SK-N-SH (cell line): Measurements from ENCODE around the gene ADAMTS19. TPM values are rescaled to one million over a fixed set of nuclear protein-coding genes. Genes with fewer than 3 reads are reported as not detected.
"Not testable (repeated sequence)": the region's sequence is repeated elsewhere in the genome, so short reads cannot be mapped to it uniquely, and the experiment has no call there.

ENCODE experiments used
- CTCF ChIA-PET: fragments of 300-600, 350-600 bp; formaldehyde crosslinking; extraction: SDS; loops from one replicate; lab custom pipeline; 2021; lab: Yijun Ruan, JAX
- POLR2A ChIA-PET: fragments of 350-600 bp; sonication (Branson Sonifier 250); formaldehyde crosslinking; extraction: SDS; loops from one replicate; lab custom pipeline; 2020; ENCODE audit warnings: antibody characterized with exemption, inconsistent platforms; lab: Yijun Ruan, JAX
- DNase-seq: peaks from one replicate; pipeline ENCODE4 v3.0.0; 2012
- H2AFZ ChIP-seq: fragments of 200-600 bp; sonication (generic); 2 replicates; pipeline ENCODE4 v1.8.1; 2016; ENCODE audit warnings: antibody characterized with exemption, mild to moderate bottlenecking, low read depth
- H3F3A ChIP-seq: fragments of 200-600 bp; sonication (generic); replicated peaks from 2 replicates; pipeline ENCODE3; 2016; ENCODE audit warnings: antibody characterized with exemption, mild to moderate bottlenecking; ENCODE audit not compliant: insufficient read depth
- H3K27ac ChIP-seq, 2 experiments: fragments of 200-500 bp in 1 of 2; fragments of 200-600 bp in 1 of 2; sonication (Bioruptor generic) in 1 of 2; sonication (generic), shearing (Covaris generic) in 1 of 2; 2 replicates each; pipeline versions ENCODE4 v1.5.1 to v1.6.1; 2014 to 2016; ENCODE audit warnings: low read depth in 2 of 2, inconsistent platforms in 1 of 2, low read length in 1 of 2, mild to moderate bottlenecking in 1 of 2, mixed read lengths in 1 of 2
- H3K27me3 ChIP-seq: fragments of 200-600 bp; sonication (generic), shearing (Covaris generic); 2 replicates; pipeline ENCODE4 v1.6.1; 2016; ENCODE audit warnings: mixed run types; ENCODE audit not compliant: insufficient read depth
- H3K36me3 ChIP-seq, 2 experiments: fragments of 200-500 bp in 1 of 2; fragments of 200-600 bp in 1 of 2; sonication (Bioruptor generic) in 1 of 2; sonication (generic) in 1 of 2; replicated peaks in 1 of 2; 2 replicates each; pipeline versions ENCODE3 to v1.5.1; 2014 to 2016; ENCODE audit warnings: low read length in 1 of 2, mild to moderate bottlenecking in 1 of 2; ENCODE audit not compliant: insufficient read depth in 2 of 2, control insufficient read depth in 1 of 2
- H3K4me1 ChIP-seq, 2 experiments: fragments of 200-500 bp in 1 of 2; fragments of 200-600 bp in 1 of 2; sonication (Bioruptor generic) in 1 of 2; sonication (generic), shearing (Covaris generic) in 1 of 2; 2 replicates each; pipeline versions ENCODE4 v1.5.1 to v1.6.1; 2014 to 2016; ENCODE audit warnings: low read depth in 1 of 2, low read length in 1 of 2, mixed run types in 1 of 2; ENCODE audit not compliant: insufficient read depth in 2 of 2, control insufficient read depth in 1 of 2
- H3K4me2 ChIP-seq: fragments of 200-600 bp; sonication (generic), shearing (Covaris generic); 2 replicates; pipeline ENCODE4 v1.6.1; 2017; ENCODE audit warnings: mixed run types
- H3K4me3 ChIP-seq, 2 experiments: fragments of 200-500 bp in 1 of 2; fragments of 200-600 bp in 1 of 2; sonication (Bioruptor generic) in 1 of 2; sonication (generic), shearing (Covaris generic) in 1 of 2; 2 replicates each; pipeline versions ENCODE4 v1.5.1 to v1.8.1; 2014 to 2016; ENCODE audit warnings: low read depth in 2 of 2, inconsistent platforms in 1 of 2, low read length in 1 of 2, mild to moderate bottlenecking in 1 of 2, mixed read lengths in 1 of 2, moderate library complexity in 1 of 2
- H3K79me2 ChIP-seq: fragments of 200-600 bp; sonication (generic); 2 replicates; pipeline ENCODE4 v1.8.1; 2017; ENCODE audit warnings: mild to moderate bottlenecking; ENCODE audit not compliant: insufficient read depth
- H3K9ac ChIP-seq: fragments of 200-600 bp; sonication (generic); 2 replicates; pipeline ENCODE4 v1.6.1; 2017; ENCODE audit warnings: mixed run types
- H3K9me2 ChIP-seq: fragments of 200-600 bp; sonication (generic); 2 replicates; pipeline ENCODE4 v1.6.1; 2017; ENCODE audit warnings: mixed run types
- H3K9me3 ChIP-seq: fragments of 200-600 bp; sonication (generic); 2 replicates; pipeline ENCODE4 v1.6.1; 2017; ENCODE audit warnings: mixed run types, mild to moderate bottlenecking, moderate library complexity
- H4K20me1 ChIP-seq: fragments of 200-600 bp; sonication (generic); 2 replicates; pipeline ENCODE4 v1.6.1; 2017; ENCODE audit warnings: mild to moderate bottlenecking, mixed run types; ENCODE audit not compliant: insufficient read depth
- EZH2phosphoT487 ChIP-seq: fragments of 200-600 bp; sonication (generic); IDR thresholded peaks from 2 replicates; pipeline ENCODE4 v1.6.1; 2017; ENCODE audit warnings: low read depth, mixed run types, mild to moderate bottlenecking, antibody characterized with exemption, moderate library complexity, borderline replicate concordance
- FOSL2 ChIP-seq: IDR thresholded peaks from 2 replicates; pipeline ENCODE4 v1.4.0; 2012; ENCODE audit warnings: low read depth, mild to moderate bottlenecking, moderate library complexity, borderline replicate concordance
- FOXM1 ChIP-seq: IDR thresholded peaks from 2 replicates; pipeline ENCODE4 v1.4.0; 2012; ENCODE audit warnings: low read depth, mild to moderate bottlenecking
- GABPA ChIP-seq: IDR thresholded peaks from 2 replicates; pipeline ENCODE4 v1.4.0; 2012; ENCODE audit warnings: low read depth, mild to moderate bottlenecking
- GATA2 ChIP-seq: sonication (generic); formaldehyde crosslinking; IDR thresholded peaks from 2 replicates; pipeline ENCODE4 v1.5.0; 2020; ENCODE audit warnings: mild to moderate bottlenecking, missing genetic modification reagents
- JUND ChIP-seq: IDR thresholded peaks from 2 replicates; pipeline ENCODE4 v1.4.0; 2012
- NFIC ChIP-seq: IDR thresholded peaks from 2 replicates; pipeline ENCODE4 v1.4.0; 2012; ENCODE audit warnings: borderline replicate concordance
- SIN3A ChIP-seq: IDR thresholded peaks from 2 replicates; pipeline ENCODE4 v1.6.1; 2012; ENCODE audit warnings: low read depth, mild to moderate bottlenecking, low read length, moderate library complexity, borderline replicate concordance
- TAF1 ChIP-seq: IDR thresholded peaks from 2 replicates; pipeline ENCODE4 v1.6.1; 2012; ENCODE audit warnings: low read depth, mild to moderate bottlenecking, low read length, moderate library complexity, borderline replicate concordance
- WGBS: methylation state at CpG from one replicate; pipeline ENCODE4 v1.1.6; 2017; ENCODE audit warnings: low lambda C conversion rate; 5-methylcytosine and 5-hydroxymethylcytosine counted together
- polyA plus RNA-seq, 3 experiments: library from polyadenylated mRNA; depleted of rRNA; stranded (reverse); fragments of >200 nt; gene quantifications; 2 replicates each; pipeline ENCODE4 v1.2.3, GENCODE V29; 2012
- TF ChIP-seq, protein P1 (sequence below): IDR thresholded peaks from 2 replicates; pipeline ENCODE4; 2012
- TF ChIP-seq, protein P2 (sequence below): IDR thresholded peaks from 2 replicates; pipeline ENCODE4 v1.4.0; 2012; ENCODE audit warnings: low read depth, borderline replicate concordance
- TF ChIP-seq, protein P3 (sequence below): IDR thresholded peaks from 2 replicates; pipeline ENCODE4 v1.4.0; 2012; ENCODE audit warnings: low read depth
- TF ChIP-seq, protein P4 (sequence below): IDR thresholded peaks from 2 replicates; pipeline ENCODE4 v1.4.0; 2012; ENCODE audit warnings: low read depth, borderline replicate concordance

The ADAMTS19 gene
- polyA plus RNA-seq, 1 of the 3 experiments (the other 2 are of a cell fraction): 0.10 TPM

DNA sequence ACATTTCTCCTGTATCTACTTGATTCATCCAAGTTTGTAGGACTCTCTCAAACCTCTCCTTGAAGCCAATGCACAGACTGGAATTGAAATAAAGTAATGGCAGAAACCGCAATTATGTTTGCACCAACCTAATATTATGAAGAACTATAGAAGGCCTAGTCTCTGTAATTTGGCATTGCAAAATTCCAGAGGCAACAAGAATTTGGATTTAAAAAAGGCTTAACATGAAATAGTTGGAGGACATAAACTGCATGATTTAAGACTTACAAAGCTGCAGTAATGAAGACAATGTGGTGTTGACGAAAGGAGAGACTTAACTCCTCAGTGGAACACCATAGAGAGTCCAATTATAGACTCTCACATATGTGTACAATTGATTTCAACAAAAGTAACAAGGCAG, 170.0 kb downstream of the ADAMTS19 start:
- Histone ChIP-seq H3K27me3 (no peaks in the 10 kb centered on the region), H3K9me3 (no peaks in the 10 kb centered on the region), H3K9ac (no peak overlapping the region), H4K20me1 (no peaks in the 10 kb centered on the region), H3K4me2 (no peak overlapping the region), H3K36me3 (no peaks in the 10 kb centered on the region), H3K9me2 (no peaks in the 10 kb centered on the region), H3K27ac (no peak overlapping the region), H3K4me3 (no peak overlapping the region), H2AFZ (no peak overlapping the region), H3K4me1 (no peaks in the 10 kb centered on the region), H3K79me2 (no peaks in the 10 kb centered on the region), H3F3A (no peaks in the 10 kb centered on the region)
- POLR2A ChIA-PET: no interaction called here
- WGBS: 0% methylated on average over 2 of the region's 2 CpGs
- TF ChIP-seq SIN3A: no peak
- TF ChIP-seq, protein P1, sequence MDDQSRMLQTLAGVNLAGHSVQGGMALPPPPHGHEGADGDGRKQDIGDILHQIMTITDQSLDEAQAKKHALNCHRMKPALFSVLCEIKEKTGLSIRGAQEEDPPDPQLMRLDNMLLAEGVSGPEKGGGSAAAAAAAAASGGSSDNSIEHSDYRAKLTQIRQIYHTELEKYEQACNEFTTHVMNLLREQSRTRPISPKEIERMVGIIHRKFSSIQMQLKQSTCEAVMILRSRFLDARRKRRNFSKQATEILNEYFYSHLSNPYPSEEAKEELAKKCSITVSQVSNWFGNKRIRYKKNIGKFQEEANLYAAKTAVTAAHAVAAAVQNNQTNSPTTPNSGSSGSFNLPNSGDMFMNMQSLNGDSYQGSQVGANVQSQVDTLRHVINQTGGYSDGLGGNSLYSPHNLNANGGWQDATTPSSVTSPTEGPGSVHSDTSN: no peak
- TF ChIP-seq EZH2phosphoT487: no peak
- TF ChIP-seq, protein P2, sequence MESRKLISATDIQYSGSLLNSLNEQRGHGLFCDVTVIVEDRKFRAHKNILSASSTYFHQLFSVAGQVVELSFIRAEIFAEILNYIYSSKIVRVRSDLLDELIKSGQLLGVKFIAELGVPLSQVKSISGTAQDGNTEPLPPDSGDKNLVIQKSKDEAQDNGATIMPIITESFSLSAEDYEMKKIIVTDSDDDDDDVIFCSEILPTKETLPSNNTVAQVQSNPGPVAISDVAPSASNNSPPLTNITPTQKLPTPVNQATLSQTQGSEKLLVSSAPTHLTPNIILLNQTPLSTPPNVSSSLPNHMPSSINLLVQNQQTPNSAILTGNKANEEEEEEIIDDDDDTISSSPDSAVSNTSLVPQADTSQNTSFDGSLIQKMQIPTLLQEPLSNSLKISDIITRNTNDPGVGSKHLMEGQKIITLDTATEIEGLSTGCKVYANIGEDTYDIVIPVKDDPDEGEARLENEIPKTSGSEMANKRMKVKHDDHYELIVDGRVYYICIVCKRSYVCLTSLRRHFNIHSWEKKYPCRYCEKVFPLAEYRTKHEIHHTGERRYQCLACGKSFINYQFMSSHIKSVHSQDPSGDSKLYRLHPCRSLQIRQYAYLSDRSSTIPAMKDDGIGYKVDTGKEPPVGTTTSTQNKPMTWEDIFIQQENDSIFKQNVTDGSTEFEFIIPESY: no peak
- no peak for TF ChIP-seq FOXM1
- TF ChIP-seq GATA2 (CRISPR knock-in tag): no peak
- no peak for TF ChIP-seq TAF1
- TF ChIP-seq, protein P3, sequence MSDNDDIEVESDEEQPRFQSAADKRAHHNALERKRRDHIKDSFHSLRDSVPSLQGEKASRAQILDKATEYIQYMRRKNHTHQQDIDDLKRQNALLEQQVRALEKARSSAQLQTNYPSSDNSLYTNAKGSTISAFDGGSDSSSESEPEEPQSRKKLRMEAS: no peak
- TF ChIP-seq, protein P4, sequence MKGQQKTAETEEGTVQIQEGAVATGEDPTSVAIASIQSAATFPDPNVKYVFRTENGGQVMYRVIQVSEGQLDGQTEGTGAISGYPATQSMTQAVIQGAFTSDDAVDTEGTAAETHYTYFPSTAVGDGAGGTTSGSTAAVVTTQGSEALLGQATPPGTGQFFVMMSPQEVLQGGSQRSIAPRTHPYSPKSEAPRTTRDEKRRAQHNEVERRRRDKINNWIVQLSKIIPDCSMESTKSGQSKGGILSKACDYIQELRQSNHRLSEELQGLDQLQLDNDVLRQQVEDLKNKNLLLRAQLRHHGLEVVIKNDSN: no peak
- no peak for TF ChIP-seq FOSL2
- TF ChIP-seq GABPA: no peak
- CTCF ChIA-PET: interaction anchor here (1.0 kb wide), 1 partner anchor 34 kb away, joined by 3 read pairs; no protein-coding TSS in a partner anchor
- no peak for DNase-seq

DNA sequence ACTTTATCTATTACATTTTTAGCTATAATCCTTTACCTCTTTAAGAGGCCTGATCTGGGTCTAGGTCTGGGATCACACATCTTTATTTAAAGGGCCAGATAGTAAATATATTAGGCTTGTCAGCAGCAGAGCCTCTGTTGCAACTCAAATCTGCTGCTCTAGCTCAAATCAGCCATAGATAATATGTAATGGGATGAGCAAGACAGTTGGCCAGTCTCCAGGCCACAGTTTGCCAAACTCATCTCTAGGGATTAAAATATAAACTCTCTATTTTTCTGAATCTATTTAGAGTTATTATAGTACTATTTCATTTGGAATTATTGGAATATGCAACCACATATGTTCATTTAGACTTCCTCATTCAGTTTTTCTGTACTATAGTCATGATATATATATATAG, 171.9 kb downstream of the ADAMTS19 start:
- Histone ChIP-seq H3K9me2 (no peaks in the 10 kb centered on the region), H3K27me3 (no peaks in the 10 kb centered on the region), H3K36me3 (no peaks in the 10 kb centered on the region), H3F3A (no peaks in the 10 kb centered on the region), H3K4me3 (no peak overlapping the region), H2AFZ (no peak overlapping the region), H3K27ac (no peak overlapping the region), H3K9ac (no peak overlapping the region), H4K20me1 (no peaks in the 10 kb centered on the region), H3K4me2 (no peak overlapping the region), H3K9me3 (no peaks in the 10 kb centered on the region), H3K4me1 (no peaks in the 10 kb centered on the region), H3K79me2 (no peaks in the 10 kb centered on the region)
- no peak for TF ChIP-seq NFIC
- no peak for TF ChIP-seq JUND
- ChIA-PET CTCF (no interaction called here), POLR2A (no interaction called here)
- DNase-seq: no peak

DNA sequence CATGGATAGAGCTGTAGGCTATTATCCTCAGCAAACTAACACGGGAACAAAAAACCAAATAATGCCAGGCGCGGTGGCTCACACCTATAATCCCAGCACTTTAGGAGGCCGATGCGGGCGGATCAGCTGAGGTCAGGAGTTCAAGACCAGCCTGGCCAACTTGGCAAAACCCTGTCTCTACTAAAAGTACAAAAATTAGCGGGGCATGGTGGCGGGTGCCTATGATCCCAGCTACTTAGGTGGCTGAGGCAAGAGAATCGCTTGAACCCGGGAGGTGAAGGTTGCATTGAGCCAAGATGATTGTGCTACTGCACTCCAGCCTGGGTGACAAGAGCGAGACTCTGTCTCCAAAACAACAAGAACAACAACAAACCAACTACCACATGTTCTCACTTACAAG, 177.4 kb downstream of the ADAMTS19 start:
- H4K20me1 ChIP-seq, H3F3A ChIP-seq, H3K9me2 ChIP-seq, H2AFZ ChIP-seq, H3K27me3 ChIP-seq, H3K27ac ChIP-seq, DNase-seq, H3K4me3 ChIP-seq, CTCF ChIA-PET, H3K4me1 ChIP-seq, H3K79me2 ChIP-seq, H3K9me3 ChIP-seq, POLR2A ChIA-PET, H3K4me2 ChIP-seq, H3K36me3 ChIP-seq, H3K9ac ChIP-seq: not testable (repeated sequence)
- WGBS: 18% methylated on average over 7 of the region's 11 CpGs
